Spleen (tissue), 11 donors: ENCODE data around the gene TMEM208. TPM values are rescaled to one million over a fixed set of nuclear protein-coding genes. Genes with fewer than 3 reads are reported as not detected.

Source experiments
- DNase-seq: peaks from one replicate; pipeline ENCODE4 v3.0.0-alpha.2; 2020
- H3K27ac ChIP-seq, 8 donors: fragments of 200-600 bp; sonication (generic) in 7 of 8; 1 replicate in 4 of 8; 2 replicates in 4 of 8; pipeline versions ENCODE4 v1.5.0 to v1.8.0; 2016 to 2021; ENCODE audit warnings: inconsistent platforms in 4 of 8, mild to moderate bottlenecking in 4 of 8, moderate library complexity in 1 of 8
- H3K27me3 ChIP-seq, 7 donors: fragments of 200-600 bp; sonication (generic) in 6 of 7; replicated peaks in 1 of 7; 1 replicate in 4 of 7; 2 replicates in 3 of 7; pipeline versions ENCODE4 v1.5.0 to v1.8.0; 2016 to 2021; ENCODE audit warnings: inconsistent platforms in 3 of 7, mild to moderate bottlenecking in 1 of 7
- H3K36me3 ChIP-seq, 6 donors: fragments of 200-600 bp; sonication (generic) in 5 of 6; 1 replicate in 4 of 6; 2 replicates in 2 of 6; pipeline versions ENCODE4 v1.5.0 to v1.8.0; 2016 to 2021; ENCODE audit warnings: inconsistent platforms in 2 of 6
- H3K4me1 ChIP-seq, 6 donors: fragments of 200-600 bp; sonication (generic) in 5 of 6; 1 replicate in 3 of 6; 2 replicates in 3 of 6; pipeline versions ENCODE4 v1.5.0 to v1.8.0; 2016 to 2021; ENCODE audit warnings: inconsistent platforms in 3 of 6
- H3K4me3 ChIP-seq, 8 donors: fragments of 200-600 bp; sonication (generic) in 7 of 8; 1 replicate in 4 of 8; 2 replicates in 4 of 8; pipeline versions ENCODE4 v1.5.0 to v1.8.0; 2016 to 2021; ENCODE audit warnings: inconsistent platforms in 4 of 8, mild to moderate bottlenecking in 4 of 8, moderate library complexity in 2 of 8
- H3K9me3 ChIP-seq, 8 donors: fragments of 200-600 bp; sonication (generic) in 7 of 8; 1 replicate in 4 of 8; 2 replicates in 4 of 8; pipeline versions ENCODE4 v1.5.0 to v1.8.0; 2016 to 2021; ENCODE audit warnings: inconsistent platforms in 4 of 8
- POLR2A ChIP-seq, 3 donors: fragments of 450-650 bp; IDR thresholded peaks; one replicate each; pipeline ENCODE4 v1.5.1; 2017; ENCODE audit warnings: antibody characterized with exemption in 3 of 3, mild to moderate bottlenecking in 1 of 3
- POLR2AphosphoS5 ChIP-seq, 3 donors: sonication (generic); formaldehyde crosslinking; IDR thresholded peaks; one replicate each; pipeline ENCODE4 v1.5.1; 2017; ENCODE audit warnings: antibody characterized with exemption in 3 of 3
- WGBS, 5 donors: extraction: QIAGEN DNeasy Blood & Tissue Kit in 3 of 5; methylation state at CpG; one replicate each; pipeline versions ENCODE4 v1.1.5 to v1.1.7; 2013 to 2018; 5-methylcytosine and 5-hydroxymethylcytosine counted together
- intact Hi-C: fragments of 100-400 bp; cut with DNase I; formaldehyde crosslinking; loops from one replicate; pipeline ENCODE4 v1.15.0; 2023; ENCODE audit warnings: low total_unique reads
- polyA plus RNA-seq, 3 donors: library from polyadenylated mRNA; stranded (reverse); fragments of 200-250 nt; gene quantifications; one replicate each; pipeline ENCODE4 v1.2.1, GENCODE V29; 2013
- total RNA-seq, 7 donors: library from RNA; depleted of rRNA in 3 of 7; stranded (reverse); fragments of >200 nt in 3 of 7; fragmentation: NEBNext Ultra II Directional in 4 of 7; extraction: Animal tissue kit (Norgen Biotek cat#: 25700) in 4 of 7; gene quantifications; one replicate each; pipeline versions ENCODE4 v1.1.0 to v1.2.1, GENCODE V29; 2016 to 2021
- TF ChIP-seq, protein P1 (sequence below), 11 experiments: fragments of 200-600 bp in 7 of 11; fragments of 450-650 bp in 4 of 11; sonication (generic) in 4 of 11; IDR thresholded peaks in 8 of 11; conservative IDR thresholded peaks in 3 of 11; 1 replicate in 7 of 11; 2 replicates in 4 of 11; pipeline versions ENCODE4 v1.4.0 to v1.8.0; 2016 to 2021; ENCODE audit warnings: antibody characterized with exemption in 11 of 11, inconsistent platforms in 4 of 11, mild to moderate bottlenecking in 1 of 11
- donor health status: healthy with polysubstance abuse.
- donor health status: DM: no; HTN: no; CAD: no; lungs with moderate emphysema.
- donor health status: DM: no; HTN: no; CAD: no.
- donor health status: Bipolar disorder and iron deficiency.
- donor health status: healthy.
- donor health status: DM: no; HTN: no; CAD: no.
- donor health status: DM: yes; HTN: yes; CAD: no.

The TMEM208 gene
- total and polyA plus RNA-seq, 10 donors, result 28.1 to 68.7 (median 35.8) TPM

DNA sequence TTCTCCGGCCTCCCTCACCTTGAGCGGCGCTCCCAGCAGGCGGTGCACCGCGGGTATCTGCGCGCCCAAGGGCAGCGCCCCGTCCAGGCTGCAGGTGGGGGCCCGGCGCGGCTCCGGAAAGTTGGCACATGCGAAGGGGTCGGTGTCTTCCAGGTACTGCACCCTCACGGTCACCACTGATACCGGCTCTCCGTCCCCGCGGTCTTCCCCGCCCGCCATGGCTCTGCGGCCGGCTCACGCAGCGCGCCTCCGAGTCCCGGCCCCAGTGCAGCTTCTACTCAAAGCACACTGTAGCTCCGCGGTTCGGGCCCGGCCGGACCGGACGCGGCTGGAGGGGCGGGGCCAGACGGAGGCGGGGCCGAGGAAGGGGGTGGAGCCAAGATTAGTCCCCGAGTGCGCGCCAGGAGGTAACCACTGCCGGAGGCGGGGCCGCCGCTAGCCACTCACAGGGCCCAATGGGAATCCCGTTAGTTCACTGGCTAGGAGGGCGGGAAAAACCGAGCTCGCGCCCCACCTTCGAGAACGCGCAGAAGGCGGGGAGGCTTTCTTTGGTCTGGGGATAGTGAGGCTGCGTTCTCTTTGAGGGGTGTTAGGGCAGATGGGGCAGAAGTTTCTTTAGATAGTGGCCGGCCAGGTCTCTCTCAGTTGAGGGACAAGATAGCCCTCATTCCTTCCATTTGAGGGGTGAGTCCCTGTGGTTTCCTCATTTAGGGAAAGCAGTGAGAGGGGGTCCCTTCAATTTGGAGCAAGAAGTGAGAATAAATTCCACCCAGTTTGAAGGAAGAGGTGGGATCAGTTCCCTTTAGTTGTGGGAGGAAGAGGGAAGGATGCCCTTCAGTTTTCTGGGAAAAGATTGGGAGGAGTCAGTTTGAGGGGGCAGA is 20.5 kb downstream of the TMEM208 start, which contains the start of gene FHOD1:
Gene FHOD1, minus strand, starts transcription at position 290 of the 881 bp plus-strand sequence. Its CDS starts 71 bp downstream, at position 219.
- H3K27ac ChIP-seq, result peak within 1 kb of the TSS; percentile 89 to 96 (median 92)
- peak within 1 kb of the TSS; percentile 65 to 95 (median 93) for H3K4me3 ChIP-seq
- WGBS, 5 donors, result 0 to 1% (median 0%) methylated on average over 32 to 60 of the region's 60 CpGs
- peak; percentile 90 to 98 (median 97) for TF ChIP-seq POLR2AphosphoS5 (IDR thresholded peaks at IDR 0.05)
- peak in 2 of 3 donors; percentile 51 to 91 for TF ChIP-seq POLR2A (IDR thresholded peaks at IDR 0.05)
- TF ChIP-seq, protein P1, sequence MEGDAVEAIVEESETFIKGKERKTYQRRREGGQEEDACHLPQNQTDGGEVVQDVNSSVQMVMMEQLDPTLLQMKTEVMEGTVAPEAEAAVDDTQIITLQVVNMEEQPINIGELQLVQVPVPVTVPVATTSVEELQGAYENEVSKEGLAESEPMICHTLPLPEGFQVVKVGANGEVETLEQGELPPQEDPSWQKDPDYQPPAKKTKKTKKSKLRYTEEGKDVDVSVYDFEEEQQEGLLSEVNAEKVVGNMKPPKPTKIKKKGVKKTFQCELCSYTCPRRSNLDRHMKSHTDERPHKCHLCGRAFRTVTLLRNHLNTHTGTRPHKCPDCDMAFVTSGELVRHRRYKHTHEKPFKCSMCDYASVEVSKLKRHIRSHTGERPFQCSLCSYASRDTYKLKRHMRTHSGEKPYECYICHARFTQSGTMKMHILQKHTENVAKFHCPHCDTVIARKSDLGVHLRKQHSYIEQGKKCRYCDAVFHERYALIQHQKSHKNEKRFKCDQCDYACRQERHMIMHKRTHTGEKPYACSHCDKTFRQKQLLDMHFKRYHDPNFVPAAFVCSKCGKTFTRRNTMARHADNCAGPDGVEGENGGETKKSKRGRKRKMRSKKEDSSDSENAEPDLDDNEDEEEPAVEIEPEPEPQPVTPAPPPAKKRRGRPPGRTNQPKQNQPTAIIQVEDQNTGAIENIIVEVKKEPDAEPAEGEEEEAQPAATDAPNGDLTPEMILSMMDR (IDR thresholded peaks at IDR 0.05 in 8 of 11, conservative IDR thresholded peaks at IDR 0.05 in 3 of 11), result peak in 5 of 11 experiments; percentile 11 to 38 (median 22)
- peaks cover 37 to 88% (median 65%) of the 10 kb centered on the region in 6 donors for H3K4me1 ChIP-seq
- peak; percentile 99 for DNase-seq
- intact Hi-C loops, result no loop called here
- H3K9me3 ChIP-seq, result no peaks in the 10 kb centered on the region
- peaks cover 0 to 7% (median 0%) of the 10 kb centered on the region in 6 donors for H3K36me3 ChIP-seq
- H3K27me3 ChIP-seq, result peaks cover 0 to 30% (median 7%) of the 10 kb centered on the region in 7 donors

DNA sequence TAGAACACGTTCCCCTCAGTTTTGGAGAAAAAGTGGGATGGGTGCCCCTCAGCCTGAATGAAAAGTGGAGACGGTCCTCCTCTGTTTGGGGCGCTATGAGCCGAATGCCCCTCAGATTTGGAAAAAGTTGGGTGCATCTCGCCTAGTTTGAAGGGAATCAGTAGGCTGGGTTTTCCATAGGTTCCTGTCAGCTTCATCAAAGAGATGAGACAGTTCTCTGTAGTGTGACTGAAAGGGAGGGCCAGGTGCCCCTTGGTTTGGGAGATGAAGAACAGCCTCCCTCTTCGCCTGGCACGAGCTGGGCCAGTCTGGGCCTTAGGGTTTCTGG is 21.1 kb downstream of the TMEM208 start:
- Histone ChIP-seq H3K9me3 (no peaks in the 10 kb centered on the region), H3K4me1 (peaks cover 32 to 87% (median 60%) of the 10 kb centered on the region in 6 donors), H3K27me3 (peaks cover 0 to 30% (median 7%) of the 10 kb centered on the region in 7 donors), H3K27ac (peak overlapping the region in 6 of 8 donors; percentile 92 to 96 (median 92)), H3K4me3 (peak overlapping the region; percentile 45 to 95 (median 92)), H3K36me3 (peaks cover 0 to 5% (median 0%) of the 10 kb centered on the region in 6 donors)
- WGBS, 5 donors, result 3 to 17% (median 7%) methylated on average over 6 to 7 of the region's 7 CpGs
- DNase-seq, result no peak
- intact Hi-C loops, result no loop called here
- no peak for TF ChIP-seq POLR2A (IDR thresholded peaks at IDR 0.05)
- TF ChIP-seq, protein P1 (IDR thresholded peaks at IDR 0.05 in 8 of 11, conservative IDR thresholded peaks at IDR 0.05 in 3 of 11), result no peak
- no peak for TF ChIP-seq POLR2AphosphoS5 (IDR thresholded peaks at IDR 0.05)

GRCh38 chr16:67248401-67249177 is 21.7 kb downstream of the TMEM208 start, which contains the start of gene SLC9A5:
Gene SLC9A5 (plus strand): TSS chr16:67248979. CDS start chr16:67249015, 36 bp downstream.
- TF ChIP-seq, protein P1 (IDR thresholded peaks at IDR 0.05 in 8 of 11, conservative IDR thresholded peaks at IDR 0.05 in 3 of 11), result peak in 4 of 11 experiments; percentile 14 to 29 (median 28)
- TF ChIP-seq POLR2AphosphoS5 (IDR thresholded peaks at IDR 0.05) (peak in 2 of 3 donors; percentile 42 to 50), POLR2A (IDR thresholded peaks at IDR 0.05) (no peak)

More at GRCh38 chr16:67248401-67249177, 21.7 kb downstream of the TMEM208 start, which contains the start of gene SLC9A5:
- Histone ChIP-seq H3K27me3 (peaks cover 0 to 30% (median 7%) of the 10 kb centered on the region in 7 donors), H3K4me3 (peak within 1 kb of the TSS; percentile 57 to 95 (median 93)), H3K27ac (peak within 1 kb of the TSS in 7 of 8 donors; percentile 5 to 96 (median 92)), H3K4me1 (peaks cover 30 to 81% (median 55%) of the 10 kb centered on the region in 6 donors), H3K9me3 (no peaks in the 10 kb centered on the region), H3K36me3 (peaks cover 0 to 5% (median 0%) of the 10 kb centered on the region in 6 donors)
- intact Hi-C loops, result no loop called here
- DNase-seq, result peak; percentile 89
- 0 to 2% (median 1%) methylated on average over 29 to 75 of the region's 75 CpGs for whole genome bisulfite sequencing, 5 donors
